WTC11 (cell line): Measurements from ENCODE around the gene GAS1. TPM values are rescaled to one million over a fixed set of nuclear protein-coding genes. Genes with fewer than 3 reads are reported as not detected.

Experiments
- ATAC-seq: fragments of 200-7000 bp; cut with Tn5 transposase; 2 replicates; pipeline ENCODE4 v1.10.0; 2021; ENCODE audit warnings: mild to moderate bottlenecking, moderate library complexity
- CTCF ChIA-PET: fragments of 300-600 bp; sonication (Branson Sonifier 250); formaldehyde crosslinking; loops from one replicate; lab custom pipeline; 2021; ENCODE audit warnings: antibody characterized with exemption; lab: Charles Lee
- POLR2A ChIA-PET: fragments of 350-600 bp; sonication (Branson Sonifier 250); formaldehyde crosslinking; loops from one replicate; lab custom pipeline; 2021; ENCODE audit warnings: antibody characterized with exemption; lab: Charles Lee
- DNase-seq: peaks from one replicate; pipeline ENCODE4 v3.0.0; 2021; ENCODE audit warnings: low spot score
- H3K27ac Mint-ChIP-seq: 2 replicates; pipeline ENCODE4 v1.8.0; 2021; ENCODE audit warnings: mixed read lengths
- H3K27me3 Mint-ChIP-seq: 2 replicates; pipeline ENCODE4 v1.8.0; 2021; ENCODE audit warnings: low read depth, mild to moderate bottlenecking, moderate library complexity, mixed read lengths
- H3K36me3 Mint-ChIP-seq: 2 replicates; pipeline ENCODE4 v1.8.0; 2021; ENCODE audit warnings: mixed read lengths
- H3K4me1 Mint-ChIP-seq: 2 replicates; pipeline ENCODE4 v1.8.0; 2022; ENCODE audit warnings: mixed read lengths
- H3K4me3 Mint-ChIP-seq: 2 replicates; pipeline ENCODE4 v1.8.0; 2021; ENCODE audit warnings: mild to moderate bottlenecking, moderate library complexity, mixed read lengths
- H3K9me3 Mint-ChIP-seq: 2 replicates; pipeline ENCODE4 v1.8.0; 2021; ENCODE audit warnings: mixed read lengths
- AFF4 ChIP-seq: sonication (generic); formaldehyde crosslinking; IDR thresholded peaks from 2 replicates; pipeline ENCODE4 v1.8.1; 2023; ENCODE audit warnings: mild to moderate bottlenecking, missing genetic modification reagents, borderline replicate concordance
- ATF2 ChIP-seq: sonication (generic); formaldehyde crosslinking; IDR thresholded peaks from 2 replicates; pipeline ENCODE4 v1.8.1; 2022; ENCODE audit warnings: low read depth, missing genetic modification reagents, borderline replicate concordance
- ERG ChIP-seq: fragments of 250-450 bp; sonication (Bioruptor Pico); IDR thresholded peaks from 2 replicates; pipeline ENCODE4 v1.8.0; 2021; ENCODE audit warnings: mild to moderate bottlenecking
- FOXP4 ChIP-seq: sonication (generic); formaldehyde crosslinking; IDR thresholded peaks from 2 replicates; pipeline ENCODE4 v1.8.0; 2022; ENCODE audit warnings: mild to moderate bottlenecking, missing genetic modification reagents
- GRHL2 ChIP-seq: fragments of 250-450 bp; sonication (Bioruptor Pico); IDR thresholded peaks from 2 replicates; pipeline ENCODE4 v1.8.0; 2022; ENCODE audit warnings: mild to moderate bottlenecking, moderate library complexity; ENCODE audit not compliant: insufficient replicate concordance, severe bottlenecking
- HMGA2 ChIP-seq: fragments of 250-450 bp; sonication (Bioruptor Pico); IDR thresholded peaks from 2 replicates; pipeline ENCODE4 v1.4.0; 2021; ENCODE audit warnings: mild to moderate bottlenecking, moderate library complexity
- JAZF1 ChIP-seq: fragments of 250-450 bp; sonication (Bioruptor Pico); IDR thresholded peaks from 2 replicates; pipeline ENCODE4 v1.9.0; 2021; ENCODE audit warnings: moderate library complexity, mild to moderate bottlenecking, inconsistent platforms
- RELA ChIP-seq: sonication (generic); formaldehyde crosslinking; IDR thresholded peaks from 2 replicates; pipeline ENCODE4 v1.8.1; 2022; ENCODE audit warnings: missing genetic modification reagents, mild to moderate bottlenecking, borderline replicate concordance
- SOX15 ChIP-seq: fragments of 250-450 bp; sonication (Bioruptor Pico); IDR thresholded peaks from 2 replicates; pipeline ENCODE4 v1.9.0; 2021; ENCODE audit warnings: mild to moderate bottlenecking
- ZBTB21 ChIP-seq: sonication (generic); formaldehyde crosslinking; IDR thresholded peaks from 2 replicates; pipeline ENCODE4 v1.8.1; 2023; ENCODE audit warnings: mild to moderate bottlenecking, missing genetic modification reagents, borderline replicate concordance
- ZNF317 ChIP-seq: sonication (generic); formaldehyde crosslinking; IDR thresholded peaks from 2 replicates; pipeline ENCODE4 v1.8.1; 2023; ENCODE audit warnings: low read depth, mild to moderate bottlenecking, moderate library complexity, missing genetic modification reagents, borderline replicate concordance
- ZNF396 ChIP-seq: fragments of 250-450 bp; sonication (Bioruptor Pico); IDR thresholded peaks from 2 replicates; pipeline ENCODE4 v1.8.0; 2021; ENCODE audit warnings: mild to moderate bottlenecking, moderate library complexity, borderline replicate concordance
- ZNF532 ChIP-seq: fragments of 250-450 bp; sonication (Bioruptor Pico); IDR thresholded peaks from 2 replicates; pipeline ENCODE4 v1.9.0; 2021; ENCODE audit warnings: mild to moderate bottlenecking, borderline replicate concordance
- ZNF671 ChIP-seq: fragments of 250-450 bp; sonication (Bioruptor Pico); IDR thresholded peaks from 2 replicates; pipeline ENCODE4 v1.8.0; 2021; ENCODE audit warnings: mild to moderate bottlenecking
- total RNA-seq: library from RNA; stranded (reverse); gene quantifications from 3 replicates; pipeline ENCODE4 v1.2.3, GENCODE V29; 2021

GAS1 gene
- total RNA-seq, 1 experiment from 2014 or later = 5.0 TPM

- TF ChIP-seq AFF4 (CRISPR knock-in tag) (no peak), FOXP4 (CRISPR knock-in tag) (no peak), GRHL2 (no peak), ZBTB21 (CRISPR knock-in tag) (no peak), ATF2 (CRISPR knock-in tag) (no peak), JAZF1 (no peak), RELA (CRISPR knock-in tag) (no peak), ZNF671 (CRISPR knock-in tag) (no peak), HMGA2 (CRISPR knock-in tag) (no peak)
These were observed 33.5 kb upstream of the GAS1 start (continued) for GRCh38 chr9:86980802-86981201.

- CTCF ChIA-PET = no interaction called here
- H3K4me3 Mint-ChIP-seq = no peak overlapping the region
- ATAC-seq (no peak), DNase-seq (no peak)
- POLR2A ChIA-PET = no interaction called here
- H3K27me3 Mint-ChIP-seq = no peaks in the 10 kb centered on the region; the same call in 1 of the 2 replicates
- no peak overlapping the region for H3K27ac Mint-ChIP-seq
- TF ChIP-seq SOX15 (CRISPR knock-in tag) (no peak), ERG (no peak)
- H3K9me3 Mint-ChIP-seq = no peaks in the 10 kb centered on the region
- H3K4me1 Mint-ChIP-seq = 0 out of 2 replicates have a peak, but pooled peaks cover 2% of the 10 kb centered on the region
- no peaks in the 10 kb centered on the region for H3K36me3 Mint-ChIP-seq
These were observed 32.4 kb upstream of the GAS1 start for GRCh38 chr9:86979657-86980056.

GRCh38 chr9:86978922-86979474, 31.7 kb upstream of the GAS1 start:
- Mint-ChIP-seq H3K27ac (no peak overlapping the region), H3K36me3 (no peaks in the 10 kb centered on the region), H3K27me3 (no peaks in the 10 kb centered on the region; the same call in 1 of the 2 replicates), H3K4me3 (no peak overlapping the region), H3K9me3 (no peaks in the 10 kb centered on the region), H3K4me1 (0 out of 2 replicates have a peak, but pooled peaks cover 2% of the 10 kb centered on the region)
- CTCF ChIA-PET = no interaction called here
- POLR2A ChIA-PET = no interaction called here
- TF ChIP-seq ZNF317 (CRISPR knock-in tag) (no peak), ZNF532 (no peak), ZNF396 (CRISPR knock-in tag) (no peak)
- DNase-seq (no peak), ATAC-seq (no peak)
